Keratinocyte (primary cell): Measurements from ENCODE around the gene UCN3.

Experiments
- EZH2 ChIP-seq: IDR thresholded peaks from one replicate; pipeline ENCODE4 v1.6.1; 2012; ENCODE audit warnings: inconsistent platforms, mild to moderate bottlenecking, low read length, moderate library complexity
- TF ChIP-seq, protein P1 (sequence below), 3 experiments: IDR thresholded peaks in 1 of 3; conservative IDR thresholded peaks in 1 of 3; optimal IDR thresholded peaks in 1 of 3; 2 replicates in 2 of 3; 3 replicates in 1 of 3; pipeline versions ENCODE3 to v1.5.1; 2011; ENCODE audit warnings: low read length in 3 of 3, mild to moderate bottlenecking in 3 of 3, moderate library complexity in 2 of 3, control low read depth in 1 of 3, inconsistent platforms in 1 of 3; ENCODE audit not compliant: insufficient read depth in 2 of 3; ENCODE audit errors: extremely low read depth in 1 of 3

DNA sequence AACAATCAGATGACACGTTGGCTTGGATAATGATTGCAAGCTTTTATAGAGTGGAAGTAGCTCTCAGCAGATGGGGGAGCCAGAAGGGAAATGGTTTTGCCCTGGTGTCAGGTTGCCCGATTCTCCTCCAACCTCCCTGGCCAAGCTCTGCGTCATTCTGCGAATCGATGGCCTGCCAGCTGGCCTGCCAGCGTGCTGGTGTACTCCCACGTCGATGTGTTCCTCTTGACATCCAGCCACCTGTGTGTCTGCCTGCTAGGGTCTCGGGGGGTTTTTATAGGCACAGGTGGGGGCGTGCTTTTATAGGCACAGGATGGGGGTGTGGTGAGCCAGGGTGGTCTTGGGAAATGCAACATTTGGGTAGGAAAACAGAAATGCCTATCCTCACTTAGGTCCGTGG is 52.2 kb downstream of the UCN3 start:
- TF ChIP-seq, protein P1, sequence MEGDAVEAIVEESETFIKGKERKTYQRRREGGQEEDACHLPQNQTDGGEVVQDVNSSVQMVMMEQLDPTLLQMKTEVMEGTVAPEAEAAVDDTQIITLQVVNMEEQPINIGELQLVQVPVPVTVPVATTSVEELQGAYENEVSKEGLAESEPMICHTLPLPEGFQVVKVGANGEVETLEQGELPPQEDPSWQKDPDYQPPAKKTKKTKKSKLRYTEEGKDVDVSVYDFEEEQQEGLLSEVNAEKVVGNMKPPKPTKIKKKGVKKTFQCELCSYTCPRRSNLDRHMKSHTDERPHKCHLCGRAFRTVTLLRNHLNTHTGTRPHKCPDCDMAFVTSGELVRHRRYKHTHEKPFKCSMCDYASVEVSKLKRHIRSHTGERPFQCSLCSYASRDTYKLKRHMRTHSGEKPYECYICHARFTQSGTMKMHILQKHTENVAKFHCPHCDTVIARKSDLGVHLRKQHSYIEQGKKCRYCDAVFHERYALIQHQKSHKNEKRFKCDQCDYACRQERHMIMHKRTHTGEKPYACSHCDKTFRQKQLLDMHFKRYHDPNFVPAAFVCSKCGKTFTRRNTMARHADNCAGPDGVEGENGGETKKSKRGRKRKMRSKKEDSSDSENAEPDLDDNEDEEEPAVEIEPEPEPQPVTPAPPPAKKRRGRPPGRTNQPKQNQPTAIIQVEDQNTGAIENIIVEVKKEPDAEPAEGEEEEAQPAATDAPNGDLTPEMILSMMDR (optimal IDR thresholded peaks at IDR 0.05 in 1 of 3, IDR thresholded peaks at IDR 0.05 in 1 of 3, conservative IDR thresholded peaks at IDR 0.05 in 1 of 3; ENCODE audit: extremely low read depth in 1 of 3, insufficient read depth in 2 of 3, low read length in 3 of 3): no peak
- no peak for TF ChIP-seq EZH2
